K562 (cell line): ENCODE measurements around the gene CPB1.

Source experiments
- CBX5 ChIP-seq: IDR thresholded peaks from 2 replicates; pipeline ENCODE4 v1.6.1; 2014; ENCODE audit warnings: low read depth, borderline replicate concordance
- DPF2 ChIP-seq: fragments of 450-650 bp; IDR thresholded peaks from 2 replicates; pipeline ENCODE4 v1.6.1; 2016
- HNRNPLL ChIP-seq: fragments of 200-400 bp; formaldehyde crosslinking; IDR thresholded peaks from 2 replicates; pipeline ENCODE4 v1.6.1; 2017; ENCODE audit warnings: low read length, low read depth, mild to moderate bottlenecking; ENCODE audit not compliant: poor library complexity, severe bottlenecking
- SIN3A ChIP-seq, 2 experiments: fragments of 150-350 bp in 1 of 2; IDR thresholded peaks; 2 replicates each; pipeline ENCODE4 v1.6.1; 2011 to 2016; ENCODE audit warnings: borderline replicate concordance in 2 of 2, low read depth in 2 of 2, low read length in 2 of 2, mild to moderate bottlenecking in 2 of 2, moderate library complexity in 2 of 2; ENCODE audit not compliant: control insufficient read depth in 1 of 2
- ZNF274 ChIP-seq: IDR thresholded peaks from 2 replicates; pipeline ENCODE4 v1.6.1; 2011; ENCODE audit warnings: low read depth, mild to moderate bottlenecking, low read length, moderate library complexity, borderline replicate concordance
- ZNF324 ChIP-seq: fragments of 250-450 bp; sonication (Bioruptor Pico); IDR thresholded peaks from 2 replicates; pipeline ENCODE4 v1.4.0; 2020; ENCODE audit warnings: mild to moderate bottlenecking
- TF ChIP-seq, protein P1 (sequence below): sonication (generic); formaldehyde crosslinking; IDR thresholded peaks from 2 replicates; pipeline ENCODE4 v1.8.1; 2022; ENCODE audit warnings: missing genetic modification reagents

DNA sequence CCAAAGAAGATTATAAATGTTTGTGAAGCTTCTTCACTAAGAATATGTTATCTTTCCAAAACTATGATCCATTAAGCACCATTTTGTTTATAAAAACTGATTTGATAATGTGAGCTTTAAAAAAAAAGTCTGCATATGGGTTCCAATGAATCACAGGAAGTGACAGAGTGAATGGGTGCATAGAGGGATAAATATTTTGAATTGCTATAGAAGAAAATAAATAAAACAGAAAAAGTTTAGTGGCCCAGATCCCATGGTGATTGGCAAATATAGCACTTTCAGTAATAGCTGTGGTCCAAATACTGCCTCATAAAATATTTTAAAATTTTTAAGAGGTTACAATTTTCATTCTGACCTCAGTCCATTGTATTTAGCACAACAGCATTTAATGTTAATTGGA is 56.6 kb downstream of the CPB1 start:
- no peak for TF ChIP-seq DPF2
- TF ChIP-seq, protein P1, sequence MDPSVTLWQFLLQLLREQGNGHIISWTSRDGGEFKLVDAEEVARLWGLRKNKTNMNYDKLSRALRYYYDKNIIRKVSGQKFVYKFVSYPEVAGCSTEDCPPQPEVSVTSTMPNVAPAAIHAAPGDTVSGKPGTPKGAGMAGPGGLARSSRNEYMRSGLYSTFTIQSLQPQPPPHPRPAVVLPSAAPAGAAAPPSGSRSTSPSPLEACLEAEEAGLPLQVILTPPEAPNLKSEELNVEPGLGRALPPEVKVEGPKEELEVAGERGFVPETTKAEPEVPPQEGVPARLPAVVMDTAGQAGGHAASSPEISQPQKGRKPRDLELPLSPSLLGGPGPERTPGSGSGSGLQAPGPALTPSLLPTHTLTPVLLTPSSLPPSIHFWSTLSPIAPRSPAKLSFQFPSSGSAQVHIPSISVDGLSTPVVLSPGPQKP (CRISPR knock-in tag), result no peak
- TF ChIP-seq ZNF274, result no peak
- no peak for TF ChIP-seq ZNF324 (CRISPR knock-in tag)
- TF ChIP-seq HNRNPLL, result no peak
- TF ChIP-seq CBX5, result no peak
- TF ChIP-seq SIN3A (IDR thresholded peaks at IDR 0.05; ENCODE audit: borderline replicate concordance in 2 of 2, control insufficient read depth in 1 of 2, low read depth in 2 of 2, low read length in 2 of 2), result no peak
